MM.1S (cell line): Measurements from ENCODE around the gene MYO1E.

Experiments used
- DNase-seq: peaks from one replicate; pipeline ENCODE4 v3.0.0-alpha.2; 2015
- H2AFZ ChIP-seq: fragments of 300-600 bp; sonication (generic); 2 replicates; pipeline ENCODE4 v1.6.0; 2016; ENCODE audit warnings: antibody characterized with exemption, low read length
- H3F3A ChIP-seq: fragments of 300-600 bp; sonication (generic); 2 replicates; pipeline ENCODE4 v1.6.1; 2016; ENCODE audit warnings: mild to moderate bottlenecking, antibody characterized with exemption, low read length, moderate library complexity, mixed read lengths; ENCODE audit not compliant: insufficient read depth
- H3K27ac ChIP-seq: fragments of 300-600 bp; sonication (generic); 2 replicates; pipeline ENCODE4 v1.5.1; 2016; ENCODE audit warnings: mild to moderate bottlenecking, low read length
- H3K27me3 ChIP-seq: fragments of 300-600 bp; sonication (generic); replicated peaks from 2 replicates; pipeline ENCODE4 v1.6.0; 2016; ENCODE audit warnings: low read length; ENCODE audit not compliant: insufficient read depth
- H3K36me3 ChIP-seq: fragments of 300-600 bp; sonication (generic); replicated peaks from 2 replicates; pipeline ENCODE4 v1.6.1; 2016; ENCODE audit warnings: mild to moderate bottlenecking, low read length, mixed read lengths; ENCODE audit not compliant: insufficient read depth
- H3K4me1 ChIP-seq: fragments of 300-600 bp; sonication (generic); 2 replicates; pipeline ENCODE4 v1.6.1; 2016; ENCODE audit warnings: low read length, mixed read lengths
- H3K4me2 ChIP-seq: fragments of 300-600 bp; sonication (generic); 2 replicates; pipeline ENCODE4 v1.6.0; 2016; ENCODE audit warnings: low read depth, low read length
- H3K4me3 ChIP-seq: fragments of 300-600 bp; sonication (generic); 2 replicates; pipeline ENCODE4 v1.5.1; 2016; ENCODE audit warnings: low read length, mixed read lengths
- H3K79me2 ChIP-seq: fragments of 300-600 bp; sonication (generic); 2 replicates; pipeline ENCODE4 v1.6.1; 2016; ENCODE audit warnings: mixed run types, low read length, mixed read lengths
- H3K9ac ChIP-seq: fragments of 300-600 bp; sonication (generic); 2 replicates; pipeline ENCODE4 v1.6.1; 2016; ENCODE audit warnings: low read length, mixed read lengths
- H3K9me2 ChIP-seq: fragments of 300-600 bp; sonication (generic); replicated peaks from 2 replicates; pipeline ENCODE4 v1.6.1; 2016; ENCODE audit warnings: mild to moderate bottlenecking, low read length, mixed read lengths; ENCODE audit not compliant: insufficient read depth
- H3K9me3 ChIP-seq: fragments of 300-600 bp; sonication (generic); replicated peaks from 2 replicates; pipeline ENCODE4 v1.6.1; 2016; ENCODE audit warnings: mild to moderate bottlenecking, low read length, mixed read lengths; ENCODE audit not compliant: insufficient read depth
- H4K20me1 ChIP-seq: fragments of 300-600 bp; sonication (generic); 2 replicates; pipeline ENCODE4 v1.6.1; 2016; ENCODE audit warnings: mild to moderate bottlenecking, low read length, moderate library complexity, mixed read lengths; ENCODE audit not compliant: insufficient read depth
- EZH2 ChIP-seq: fragments of 300-600 bp; sonication (generic); optimal IDR thresholded peaks from 2 replicates; pipeline ENCODE3; 2017; ENCODE audit warnings: low read depth, mild to moderate bottlenecking, antibody characterized with exemption, low read length, mixed read lengths
- EZH2phosphoT487 ChIP-seq: fragments of 300-600 bp; sonication (generic); IDR thresholded peaks from 2 replicates; pipeline ENCODE4 v1.6.1; 2018; ENCODE audit warnings: antibody characterized with exemption, low read length
- TF ChIP-seq, protein P1 (sequence below): fragments of 300-600 bp; sonication (generic); IDR thresholded peaks from 2 replicates; pipeline ENCODE4 v1.5.1; 2016; ENCODE audit warnings: antibody characterized with exemption, low read length, mixed read lengths

MYO1E gene

DNA sequence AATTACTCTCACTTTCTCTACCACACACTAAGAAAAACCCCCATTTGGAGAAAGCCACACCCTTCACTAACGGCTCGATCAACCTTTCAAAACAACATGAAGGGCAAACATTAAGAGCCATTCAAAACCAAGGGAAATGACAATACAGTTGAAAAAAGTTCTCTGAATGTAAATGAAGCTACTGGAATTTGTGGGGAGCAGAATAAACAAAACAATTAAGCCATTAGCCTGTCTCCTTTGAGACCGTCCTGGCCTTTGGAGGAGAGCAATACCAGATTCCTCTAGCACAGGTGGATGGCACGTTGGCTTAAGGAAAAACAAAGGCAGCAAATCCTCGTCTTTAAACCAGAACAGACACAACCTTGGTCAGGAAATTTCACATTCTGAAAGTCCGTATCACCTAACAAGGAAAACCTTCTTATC is 18.7 kb downstream of the MYO1E start:
- no peak overlapping the region for H2AFZ ChIP-seq
- H3K79me2 ChIP-seq, result no peaks in the 10 kb centered on the region
- no peaks in the 10 kb centered on the region for H3K27me3 ChIP-seq
- TF ChIP-seq, protein P1, sequence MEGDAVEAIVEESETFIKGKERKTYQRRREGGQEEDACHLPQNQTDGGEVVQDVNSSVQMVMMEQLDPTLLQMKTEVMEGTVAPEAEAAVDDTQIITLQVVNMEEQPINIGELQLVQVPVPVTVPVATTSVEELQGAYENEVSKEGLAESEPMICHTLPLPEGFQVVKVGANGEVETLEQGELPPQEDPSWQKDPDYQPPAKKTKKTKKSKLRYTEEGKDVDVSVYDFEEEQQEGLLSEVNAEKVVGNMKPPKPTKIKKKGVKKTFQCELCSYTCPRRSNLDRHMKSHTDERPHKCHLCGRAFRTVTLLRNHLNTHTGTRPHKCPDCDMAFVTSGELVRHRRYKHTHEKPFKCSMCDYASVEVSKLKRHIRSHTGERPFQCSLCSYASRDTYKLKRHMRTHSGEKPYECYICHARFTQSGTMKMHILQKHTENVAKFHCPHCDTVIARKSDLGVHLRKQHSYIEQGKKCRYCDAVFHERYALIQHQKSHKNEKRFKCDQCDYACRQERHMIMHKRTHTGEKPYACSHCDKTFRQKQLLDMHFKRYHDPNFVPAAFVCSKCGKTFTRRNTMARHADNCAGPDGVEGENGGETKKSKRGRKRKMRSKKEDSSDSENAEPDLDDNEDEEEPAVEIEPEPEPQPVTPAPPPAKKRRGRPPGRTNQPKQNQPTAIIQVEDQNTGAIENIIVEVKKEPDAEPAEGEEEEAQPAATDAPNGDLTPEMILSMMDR, result no peak
- TF ChIP-seq EZH2 (no peak), EZH2phosphoT487 (no peak)
- H4K20me1 ChIP-seq, result no peaks in the 10 kb centered on the region
- no peaks in the 10 kb centered on the region for H3K36me3 ChIP-seq
- H3K4me2 ChIP-seq, result no peak overlapping the region
- no peaks in the 10 kb centered on the region for H3K9me2 ChIP-seq
- H3K4me1 ChIP-seq, result no peaks in the 10 kb centered on the region
- no peak overlapping the region for H3K9ac ChIP-seq
- H3K27ac ChIP-seq, result no peak overlapping the region
- no peak overlapping the region for H3K4me3 ChIP-seq
- H3K9me3 ChIP-seq, result no peaks in the 10 kb centered on the region
- no peaks in the 10 kb centered on the region for H3F3A ChIP-seq
- no peak for DNase-seq

GRCh38 chr15:59352683-59353082 is 20.0 kb downstream of the MYO1E start:
- H3F3A ChIP-seq, result no peaks in the 10 kb centered on the region
- H2AFZ ChIP-seq, result no peak overlapping the region
- H3K9me2 ChIP-seq, result no peaks in the 10 kb centered on the region
- no peaks in the 10 kb centered on the region for H3K79me2 ChIP-seq
- no peaks in the 10 kb centered on the region for H3K27me3 ChIP-seq
- no peak overlapping the region for H3K27ac ChIP-seq
- DNase-seq, result no peak
- TF ChIP-seq EZH2 (no peak), EZH2phosphoT487 (no peak)
- TF ChIP-seq, protein P1, result no peak
- H3K9me3 ChIP-seq, result no peaks in the 10 kb centered on the region
- H3K4me3 ChIP-seq, result no peak overlapping the region
- H3K9ac ChIP-seq, result no peak overlapping the region
- no peak overlapping the region for H3K4me2 ChIP-seq
- no peaks in the 10 kb centered on the region for H3K36me3 ChIP-seq
- H3K4me1 ChIP-seq, result no peaks in the 10 kb centered on the region
- H4K20me1 ChIP-seq, result no peaks in the 10 kb centered on the region

DNA sequence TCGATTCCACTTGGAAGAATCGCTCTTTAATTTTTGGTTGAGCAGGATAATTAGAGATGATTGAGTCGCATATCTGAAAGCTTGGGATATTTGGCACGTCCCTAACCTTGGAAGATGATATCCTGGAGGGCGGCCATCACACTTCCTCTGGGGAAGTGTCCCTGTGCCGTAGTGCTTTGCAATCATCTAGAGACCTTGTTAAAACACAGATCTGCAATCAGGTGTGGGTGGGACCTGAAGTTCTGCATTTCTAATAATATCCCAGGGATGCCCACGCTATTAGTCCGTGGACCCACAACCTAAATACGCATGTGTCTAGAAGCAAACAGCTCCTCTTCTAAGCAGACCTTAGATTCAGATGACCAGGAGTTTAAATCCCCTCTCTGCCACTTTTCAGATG is 20.5 kb downstream of the MYO1E start:
- Histone ChIP-seq H3K9me3 (no peaks in the 10 kb centered on the region), H3K4me3 (no peak overlapping the region), H3K36me3 (no peaks in the 10 kb centered on the region), H3K9me2 (no peaks in the 10 kb centered on the region), H3K9ac (no peak overlapping the region), H3K79me2 (no peaks in the 10 kb centered on the region), H3K4me1 (no peaks in the 10 kb centered on the region), H3K27me3 (no peaks in the 10 kb centered on the region), H3F3A (no peaks in the 10 kb centered on the region), H4K20me1 (no peaks in the 10 kb centered on the region), H3K4me2 (no peak overlapping the region), H2AFZ (no peak overlapping the region), H3K27ac (no peak overlapping the region)
- no peak for DNase-seq
- TF ChIP-seq EZH2phosphoT487 (no peak), EZH2 (no peak)

DNA sequence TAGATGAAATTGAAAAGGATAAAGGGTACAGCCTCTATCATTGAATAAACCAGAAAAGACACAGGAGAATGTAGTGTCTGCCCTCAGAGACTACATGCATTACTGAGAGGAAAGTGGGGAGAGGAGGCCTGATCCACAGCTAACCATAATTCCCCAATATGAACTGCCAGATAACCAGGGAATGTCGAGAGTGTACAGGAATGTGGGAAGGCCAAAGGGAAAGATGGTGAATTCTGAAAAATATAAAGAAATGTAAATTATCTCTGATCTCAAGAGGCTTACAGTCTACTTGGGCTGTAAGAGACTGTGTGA is 22.3 kb downstream of the MYO1E start:
- Histone ChIP-seq H4K20me1 (no peaks in the 10 kb centered on the region), H2AFZ (no peak overlapping the region), H3K4me3 (no peak overlapping the region), H3K4me1 (no peaks in the 10 kb centered on the region), H3K9me3 (no peaks in the 10 kb centered on the region), H3K9ac (no peak overlapping the region), H3K36me3 (no peaks in the 10 kb centered on the region), H3K9me2 (no peaks in the 10 kb centered on the region), H3F3A (no peaks in the 10 kb centered on the region), H3K27me3 (no peaks in the 10 kb centered on the region), H3K27ac (no peak overlapping the region), H3K79me2 (no peaks in the 10 kb centered on the region), H3K4me2 (no peak overlapping the region)
- TF ChIP-seq EZH2phosphoT487 (no peak), EZH2 (no peak)
- TF ChIP-seq, protein P1, result no peak
- DNase-seq, result no peak
